Tibial artery (tissue), 4 donors: ENCODE measurements around the gene NKX1-1.

ENCODE experiments used
- DNase-seq, 2 donors: peaks; one replicate each; pipeline ENCODE4 v3.0.0-alpha.2; 2019
- H3K27ac ChIP-seq, 2 donors: fragments of 200-600 bp; sonication (generic) in 1 of 2; 1 replicate in 1 of 2; 2 replicates in 1 of 2; pipeline ENCODE4 v1.5.1; 2018 to 2019; ENCODE audit warnings: mild to moderate bottlenecking in 1 of 2
- H3K27me3 ChIP-seq, 2 donors: fragments of 200-600 bp; sonication (generic) in 1 of 2; one replicate each; pipeline versions ENCODE4 v1.5.1 to v1.6.0; 2016 to 2019
- H3K36me3 ChIP-seq, 3 donors: fragments of 200-600 bp; sonication (generic) in 2 of 3; one replicate each; pipeline ENCODE4 v1.5.1; 2016 to 2019; ENCODE audit warnings: mild to moderate bottlenecking in 2 of 3
- H3K4me1 ChIP-seq, 4 donors: fragments of 200-600 bp; sonication (generic) in 2 of 4; 1 replicate in 3 of 4; 2 replicates in 1 of 4; pipeline ENCODE4 v1.5.1; 2016 to 2019
- H3K4me3 ChIP-seq, 2 donors: fragments of 200-600 bp; sonication (generic) in 1 of 2; 1 replicate in 1 of 2; 2 replicates in 1 of 2; pipeline ENCODE4 v1.5.1; 2018 to 2019; ENCODE audit warnings: mild to moderate bottlenecking in 2 of 2
- H3K9me3 ChIP-seq, 3 donors: fragments of 200-600 bp; sonication (generic) in 1 of 3; one replicate each; pipeline ENCODE4 v1.5.1; 2016 to 2019
- CTCF ChIP-seq, 2 experiments: fragments of 200-600 bp in 1 of 2; fragments of 450-650 bp in 1 of 2; IDR thresholded peaks; one replicate each; pipeline ENCODE4 v1.5.1; 2017 to 2019; ENCODE audit warnings: antibody characterized with exemption in 2 of 2, mild to moderate bottlenecking in 1 of 2, moderate library complexity in 1 of 2
- intact Hi-C: fragments of 100-400 bp; cut with DNase I; formaldehyde crosslinking; loops from one replicate; pipeline ENCODE4 v1.15.0; 2023; ENCODE audit warnings: low total_unique reads

The NKX1-1 gene

GRCh38 chr4:1381944-1382541 lies 24.2 kb downstream of the NKX1-1 start:
- TF ChIP-seq CTCF (IDR thresholded peaks at IDR 0.05) = no peak
- DNase-seq = peak in 1 of 2 donors; percentile 51
- intact Hi-C loops = no loop called here
- Histone ChIP-seq H3K4me1 (no peaks in the 10 kb centered on the region), H3K9me3 (no peaks in the 10 kb centered on the region), H3K27me3 (no peaks in the 10 kb centered on the region), H3K27ac (no peak overlapping the region), H3K4me3 (no peak overlapping the region), H3K36me3 (peaks cover 37 to 98% (median 52%) of the 10 kb centered on the region in 3 donors)

GRCh38 chr4:1381181-1381621 lies 25.0 kb downstream of the NKX1-1 start:
- no peak for TF ChIP-seq CTCF (IDR thresholded peaks at IDR 0.05)
- H3K27me3 ChIP-seq = no peaks in the 10 kb centered on the region
- DNase-seq = peak in 1 of 2 donors; percentile 46
- peaks cover 36 to 98% (median 52%) of the 10 kb centered on the region in 3 donors for H3K36me3 ChIP-seq
- intact Hi-C loops = no loop called here
- H3K9me3 ChIP-seq = no peaks in the 10 kb centered on the region
- no peaks in the 10 kb centered on the region for H3K4me1 ChIP-seq
- no peak overlapping the region for H3K4me3 ChIP-seq
- no peak overlapping the region for H3K27ac ChIP-seq

- no peak overlapping the region for H3K27ac ChIP-seq
- intact Hi-C loops = no loop called here
- no peak for TF ChIP-seq CTCF (IDR thresholded peaks at IDR 0.05)
- H3K4me1 ChIP-seq = no peaks in the 10 kb centered on the region
- no peaks in the 10 kb centered on the region for H3K9me3 ChIP-seq
- peak in 1 of 2 donors; percentile 46 for DNase-seq
- H3K36me3 ChIP-seq = peaks cover 36 to 98% (median 52%) of the 10 kb centered on the region in 3 donors
- H3K4me3 ChIP-seq = no peak overlapping the region
- H3K27me3 ChIP-seq = no peaks in the 10 kb centered on the region
Measured at GRCh38 chr4:1380368-1381151, 25.7 kb downstream of the NKX1-1 start.

- no peaks in the 10 kb centered on the region for H3K4me1 ChIP-seq
- H3K36me3 ChIP-seq = peaks cover 32 to 98% (median 52%) of the 10 kb centered on the region in 3 donors
- H3K9me3 ChIP-seq = no peaks in the 10 kb centered on the region
- no peak for TF ChIP-seq CTCF (IDR thresholded peaks at IDR 0.05)
- H3K4me3 ChIP-seq = no peak overlapping the region
- H3K27ac ChIP-seq = no peak overlapping the region
- intact Hi-C loops = no loop called here
- no peaks in the 10 kb centered on the region for H3K27me3 ChIP-seq
- DNase-seq = no peak
Measured at GRCh38 chr4:1379801-1380331, 26.4 kb downstream of the NKX1-1 start.

- Histone ChIP-seq H3K27me3 (no peaks in the 10 kb centered on the region), H3K36me3 (peaks cover 27 to 98% (median 52%) of the 10 kb centered on the region in 3 donors), H3K4me3 (no peak overlapping the region), H3K4me1 (no peaks in the 10 kb centered on the region), H3K27ac (no peak overlapping the region), H3K9me3 (no peaks in the 10 kb centered on the region)
- DNase-seq = peak in 1 of 2 donors; percentile 65
- intact Hi-C loops = no loop called here
- no peak for TF ChIP-seq CTCF (IDR thresholded peaks at IDR 0.05)
Measured at GRCh38 chr4:1379351-1379781, 26.9 kb downstream of the NKX1-1 start.
